Measurements from ENCODE around the gene VKORC1L1. TPM values are rescaled to one million over a fixed set of nuclear protein-coding genes. Genes with fewer than 3 reads are reported as not detected.
"Not testable (repeated sequence)": the region's sequence is repeated elsewhere in the genome, so short reads cannot be mapped to it uniquely, and the experiment has no call there.

VKORC1L1 gene
- total RNA-seq, 2 experiments from 2014 or later: 13.5 to 13.8 TPM

DNA sequence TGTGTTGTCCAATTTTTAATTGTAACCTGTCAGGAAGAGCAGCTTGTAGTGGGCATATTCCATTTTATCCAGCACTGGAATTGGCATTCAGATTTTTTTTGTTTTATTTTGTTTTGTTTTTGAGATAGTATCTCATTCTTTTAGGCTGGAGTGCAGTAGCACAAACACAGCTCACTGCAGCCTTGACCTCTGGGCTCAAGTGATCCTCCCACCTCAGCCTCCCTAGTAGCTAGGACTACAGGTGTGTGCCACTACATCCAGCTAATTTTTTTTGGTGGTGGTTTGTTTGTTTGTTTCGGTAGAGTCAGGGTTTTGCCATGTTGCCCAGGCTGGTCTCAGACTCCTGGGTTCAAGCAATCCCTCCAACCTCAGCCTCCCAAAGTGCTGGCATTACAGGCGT, 64.4 kb downstream of the VKORC1L1 start:
- ChIA-PET POLR2A (no interaction called here), CTCF (no interaction called here)

DNA sequence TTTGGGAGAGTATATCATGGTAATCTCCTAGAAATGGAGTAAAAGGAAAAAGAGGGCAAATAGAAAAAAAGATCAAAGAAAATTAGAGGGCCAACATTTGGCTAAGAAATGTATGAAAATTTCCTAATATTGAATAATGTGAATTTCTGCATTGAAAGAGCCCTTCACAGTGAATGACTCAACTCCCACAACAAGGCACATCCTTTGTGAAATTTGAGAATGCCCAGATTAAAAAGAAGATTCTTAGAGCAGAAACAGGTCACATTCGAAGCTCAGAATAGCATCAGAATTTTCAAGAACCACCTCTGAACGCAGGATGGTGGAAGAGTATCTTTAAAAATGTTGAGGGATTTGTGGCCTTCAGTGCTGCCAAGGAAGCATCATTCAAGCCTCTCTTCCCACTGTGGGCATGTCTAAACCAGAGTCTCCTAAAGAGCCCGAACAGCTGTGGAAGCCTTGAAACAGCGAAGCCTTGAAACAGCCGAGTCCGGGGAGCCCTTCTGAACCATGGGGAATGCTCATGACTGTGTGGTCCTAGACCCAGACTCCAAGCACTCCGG, 65.5 kb downstream of the VKORC1L1 start:
- H3K27ac Mint-ChIP-seq: no peak overlapping the region
- ATAC-seq (no peak), DNase-seq (no peak)
- no peaks in the 10 kb centered on the region for H3K4me1 Mint-ChIP-seq (ENCODE audit: low read depth)
- no peak overlapping the region for H3K4me3 Mint-ChIP-seq
- no peaks in the 10 kb centered on the region for H3K27me3 Mint-ChIP-seq
- CTCF ChIA-PET: interaction anchor here (1.2 kb wide), 1 partner anchor 27 kb away, joined by 3 read pairs; no protein-coding TSS in a partner anchor
- H3K9me3 Mint-ChIP-seq: no peaks in the 10 kb centered on the region
- H3K36me3 Mint-ChIP-seq (ENCODE audit: low read depth): peaks cover 32% of the 10 kb centered on the region
- TF ChIP-seq, protein P1, sequence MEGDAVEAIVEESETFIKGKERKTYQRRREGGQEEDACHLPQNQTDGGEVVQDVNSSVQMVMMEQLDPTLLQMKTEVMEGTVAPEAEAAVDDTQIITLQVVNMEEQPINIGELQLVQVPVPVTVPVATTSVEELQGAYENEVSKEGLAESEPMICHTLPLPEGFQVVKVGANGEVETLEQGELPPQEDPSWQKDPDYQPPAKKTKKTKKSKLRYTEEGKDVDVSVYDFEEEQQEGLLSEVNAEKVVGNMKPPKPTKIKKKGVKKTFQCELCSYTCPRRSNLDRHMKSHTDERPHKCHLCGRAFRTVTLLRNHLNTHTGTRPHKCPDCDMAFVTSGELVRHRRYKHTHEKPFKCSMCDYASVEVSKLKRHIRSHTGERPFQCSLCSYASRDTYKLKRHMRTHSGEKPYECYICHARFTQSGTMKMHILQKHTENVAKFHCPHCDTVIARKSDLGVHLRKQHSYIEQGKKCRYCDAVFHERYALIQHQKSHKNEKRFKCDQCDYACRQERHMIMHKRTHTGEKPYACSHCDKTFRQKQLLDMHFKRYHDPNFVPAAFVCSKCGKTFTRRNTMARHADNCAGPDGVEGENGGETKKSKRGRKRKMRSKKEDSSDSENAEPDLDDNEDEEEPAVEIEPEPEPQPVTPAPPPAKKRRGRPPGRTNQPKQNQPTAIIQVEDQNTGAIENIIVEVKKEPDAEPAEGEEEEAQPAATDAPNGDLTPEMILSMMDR (IDR thresholded peaks at IDR 0.05): no peak
- POLR2A ChIA-PET: no interaction called here
- intact Hi-C loops (cut with micrococcal nuclease): no loop called here

More for the DNA sequence above, 64.4 kb downstream of the VKORC1L1 start:
- Mint-ChIP-seq H3K36me3 (ENCODE audit: low read depth) (peaks cover 35% of the 10 kb centered on the region), H3K4me1 (ENCODE audit: low read depth) (no peaks in the 10 kb centered on the region), H3K9me3 (no peaks in the 10 kb centered on the region), H3K27ac (no peak overlapping the region), H3K4me3 (no peak overlapping the region), H3K27me3 (no peaks in the 10 kb centered on the region)
- TF ChIP-seq, protein P1 (IDR thresholded peaks at IDR 0.05): no peak
- ATAC-seq (no peak), DNase-seq (no peak)
- intact Hi-C loops (cut with micrococcal nuclease): no loop called here

DNA sequence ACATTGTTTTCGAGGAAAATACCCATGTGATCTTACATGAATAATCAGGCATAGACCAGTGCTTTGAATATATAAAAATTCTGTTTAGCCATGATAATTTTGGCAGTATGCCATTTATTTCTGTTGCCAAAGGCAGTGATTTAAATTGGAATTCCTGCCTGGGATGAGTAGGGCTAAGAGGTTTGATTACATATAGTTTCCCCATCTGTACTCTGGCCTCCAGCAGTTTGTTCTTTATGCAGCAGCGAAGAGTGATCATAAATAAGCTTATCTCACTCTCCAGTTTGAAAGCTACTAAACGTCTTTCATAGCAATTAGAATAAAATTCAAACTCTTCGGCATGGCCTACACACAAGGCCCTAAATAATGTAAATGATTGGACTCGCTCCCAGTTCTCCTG, 72.9 kb downstream of the VKORC1L1 start:
- H3K9me3 Mint-ChIP-seq; CTCF ChIA-PET; DNase-seq; ATAC-seq; H3K27ac Mint-ChIP-seq; H3K27me3 Mint-ChIP-seq; H3K36me3 Mint-ChIP-seq (ENCODE audit: low read depth); POLR2A ChIA-PET; H3K4me3 Mint-ChIP-seq; intact Hi-C loops (cut with micrococcal nuclease); H3K4me1 Mint-ChIP-seq (ENCODE audit: low read depth): not testable (repeated sequence)

DNA sequence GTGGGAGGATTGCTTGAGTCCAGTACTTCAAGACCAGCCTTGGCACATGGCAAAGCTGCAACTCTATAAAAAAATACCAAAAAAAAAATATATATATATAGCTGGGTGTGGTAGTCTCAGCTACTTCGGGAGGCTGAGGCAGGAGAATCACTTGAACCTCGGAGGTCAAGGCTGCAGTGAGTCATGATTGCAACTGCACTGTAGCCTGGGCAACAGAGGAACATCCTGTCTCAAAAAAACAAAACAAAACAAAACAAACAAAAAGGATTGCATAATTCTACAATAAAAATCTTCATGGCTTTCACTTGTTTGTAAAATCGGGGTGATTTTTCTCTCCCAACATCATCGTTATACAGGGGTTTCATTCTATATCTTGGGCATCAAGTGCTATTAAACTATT, 74.0 kb downstream of the VKORC1L1 start:
- no peaks in the 10 kb centered on the region for H3K9me3 Mint-ChIP-seq
- ATAC-seq: no peak
- H3K4me1 Mint-ChIP-seq (ENCODE audit: low read depth): no peaks in the 10 kb centered on the region
- no peak for DNase-seq
- CTCF ChIA-PET: no interaction called here
- H3K27ac Mint-ChIP-seq: no peak overlapping the region
- H3K27me3 Mint-ChIP-seq: no peaks in the 10 kb centered on the region
- TF ChIP-seq, protein P1 (IDR thresholded peaks at IDR 0.05): no peak
- intact Hi-C loops (cut with micrococcal nuclease): no loop called here
- POLR2A ChIA-PET: no interaction called here
- H3K4me3 Mint-ChIP-seq: no peak overlapping the region
- no peaks in the 10 kb centered on the region for H3K36me3 Mint-ChIP-seq (ENCODE audit: low read depth)

DNA sequence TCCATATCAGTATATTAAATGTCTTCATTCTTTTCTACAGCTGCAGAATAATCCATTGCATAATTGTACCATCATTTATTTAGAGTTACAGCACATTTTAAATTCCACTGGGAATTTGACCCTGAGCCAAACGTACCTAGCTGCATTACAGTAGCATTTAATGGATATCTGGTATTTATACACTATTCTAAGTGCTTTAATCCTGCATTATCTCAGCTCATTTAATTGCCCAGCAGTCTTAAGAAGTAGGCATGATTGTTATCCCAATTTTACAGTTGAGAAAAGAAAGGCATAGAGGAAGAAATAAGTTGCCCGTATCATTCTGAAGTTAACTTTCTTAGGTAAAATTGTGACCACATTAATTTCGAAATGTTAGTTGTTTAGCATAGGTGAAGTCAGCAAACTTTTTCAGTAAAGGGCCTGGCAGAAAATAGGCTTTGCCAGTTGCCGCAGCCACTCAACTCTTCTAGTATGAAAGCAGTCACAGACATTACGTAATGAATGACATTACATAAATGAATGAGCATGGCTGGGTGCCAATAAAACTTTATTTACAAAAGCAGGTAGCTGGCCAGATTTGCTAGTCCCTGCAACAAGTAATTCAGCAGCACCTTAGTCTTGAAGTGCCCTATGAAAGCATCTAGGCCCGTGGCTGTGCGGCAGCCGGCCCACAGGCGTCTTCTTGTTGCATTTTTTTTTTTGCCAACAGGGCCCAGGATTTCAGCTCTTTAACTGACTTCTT, 79.1 kb downstream of the VKORC1L1 start:
- no peak overlapping the region for H3K4me3 Mint-ChIP-seq
- intact Hi-C loops (cut with micrococcal nuclease): no loop called here
- POLR2A ChIA-PET: no interaction called here
- CTCF ChIA-PET: interaction anchor here (0.6 kb wide), 1 partner anchor 28 kb away, joined by 3 read pairs; no protein-coding TSS in a partner anchor
- peaks cover 18% of the 10 kb centered on the region for H3K36me3 Mint-ChIP-seq (ENCODE audit: low read depth)
- ATAC-seq (no peak), DNase-seq (no peak)
- TF ChIP-seq, protein P1 (IDR thresholded peaks at IDR 0.05): no peak
- H3K4me1 Mint-ChIP-seq (ENCODE audit: low read depth): no peaks in the 10 kb centered on the region
- no peaks in the 10 kb centered on the region for H3K9me3 Mint-ChIP-seq
- no peak overlapping the region for H3K27ac Mint-ChIP-seq
- H3K27me3 Mint-ChIP-seq: no peaks in the 10 kb centered on the region

Measured in activated CD8-positive, alpha-beta T cell treated with anti-CD3 and anti-CD28 coated beads for 36 hours (primary cell).